Brain microvascular endothelial cell (primary cell): Measurements from ENCODE around the gene SAMD5.

Experiments used
- DNase-seq: peaks from one replicate; pipeline ENCODE4 v3.0.0-alpha.2; 2020
- H3K27ac ChIP-seq: fragments of 250-450 bp; sonication (Bioruptor Pico); 2 replicates; pipeline ENCODE4 v1.5.1; 2020; ENCODE audit warnings: mild to moderate bottlenecking, moderate library complexity
- H3K27me3 ChIP-seq: fragments of 250-450 bp; sonication (Bioruptor Pico); replicated peaks from 2 replicates; pipeline ENCODE4 v1.5.1; 2020; ENCODE audit warnings: mild to moderate bottlenecking
- H3K36me3 ChIP-seq: fragments of 250-450 bp; sonication (Bioruptor Pico); replicated peaks from 2 replicates; pipeline ENCODE4 v1.5.1; 2020; ENCODE audit warnings: mild to moderate bottlenecking
- H3K4me3 ChIP-seq: 2 replicates; pipeline ENCODE4 v1.5.1; 2011; ENCODE audit warnings: low read depth, mild to moderate bottlenecking, control low read depth, low read length, moderate library complexity
- CTCF ChIP-seq: IDR thresholded peaks from 2 replicates; pipeline ENCODE4 v1.5.1; 2011; ENCODE audit warnings: low read depth, mild to moderate bottlenecking, moderate library complexity, low read length, control low read depth, inconsistent platforms; ENCODE audit errors: missing control alignments
- in situ Hi-C: cut with HindIII; loops from 2 replicates; pipeline ENCODE4 v1.10.0; 2017; ENCODE audit warnings: low sequenced_read_pairs, low pct_ligation_motif_present

SAMD5 gene

GRCh38 chr6:147551976-147552375 is 43.5 kb downstream of the SAMD5 start:
- no peak for TF ChIP-seq CTCF
- Histone ChIP-seq H3K27me3 (no peaks in the 10 kb centered on the region), H3K27ac (no peak overlapping the region), H3K36me3 (no peaks in the 10 kb centered on the region), H3K4me3 (no peak overlapping the region)
- in situ Hi-C loops, result no loop called here
- no peak for DNase-seq

GRCh38 chr6:147553099-147553498 is 44.6 kb downstream of the SAMD5 start:
- DNase-seq, result no peak
- Histone ChIP-seq H3K27ac (no peak overlapping the region), H3K4me3 (no peak overlapping the region), H3K27me3 (no peaks in the 10 kb centered on the region), H3K36me3 (no peaks in the 10 kb centered on the region)
- TF ChIP-seq CTCF, result no peak
- in situ Hi-C loops, result no loop called here

- no peaks in the 10 kb centered on the region for H3K36me3 ChIP-seq
- no peaks in the 10 kb centered on the region for H3K27me3 ChIP-seq
- no peak for DNase-seq
- no peak overlapping the region for H3K4me3 ChIP-seq
- H3K27ac ChIP-seq, result no peak overlapping the region
- no peak for TF ChIP-seq CTCF
- in situ Hi-C loops, result no loop called here
These were observed 45.8 kb downstream of the SAMD5 start for GRCh38 chr6:147554281-147554680.

GRCh38 chr6:147559006-147559405 is 50.5 kb downstream of the SAMD5 start:
- H3K36me3 ChIP-seq, result no peaks in the 10 kb centered on the region
- no peak for TF ChIP-seq CTCF
- H3K4me3 ChIP-seq, result no peak overlapping the region
- DNase-seq, result no peak
- H3K27ac ChIP-seq, result no peak overlapping the region
- in situ Hi-C loops, result no loop called here
- no peaks in the 10 kb centered on the region for H3K27me3 ChIP-seq

GRCh38 chr6:147560670-147561069 is 52.2 kb downstream of the SAMD5 start:
- Histone ChIP-seq H3K4me3 (no peak overlapping the region), H3K27me3 (no peaks in the 10 kb centered on the region), H3K27ac (no peak overlapping the region), H3K36me3 (no peaks in the 10 kb centered on the region)
- in situ Hi-C loops, result no loop called here
- no peak for TF ChIP-seq CTCF
- no peak for DNase-seq

- Histone ChIP-seq H3K27ac (no peak overlapping the region), H3K36me3 (no peaks in the 10 kb centered on the region), H3K4me3 (no peak overlapping the region), H3K27me3 (no peaks in the 10 kb centered on the region)
- no peak for DNase-seq
- no peak for TF ChIP-seq CTCF
- in situ Hi-C loops, result no loop called here
These were observed 53.2 kb downstream of the SAMD5 start for GRCh38 chr6:147561726-147562125.
